ENCODE data around the gene SLC47A1. TPM values are rescaled to one million over a fixed set of nuclear protein-coding genes. Genes with fewer than 3 reads are reported as not detected.

The SLC47A1 gene
- total RNA-seq, 1 donor from 2014 or later, result 0.25 TPM

DNA sequence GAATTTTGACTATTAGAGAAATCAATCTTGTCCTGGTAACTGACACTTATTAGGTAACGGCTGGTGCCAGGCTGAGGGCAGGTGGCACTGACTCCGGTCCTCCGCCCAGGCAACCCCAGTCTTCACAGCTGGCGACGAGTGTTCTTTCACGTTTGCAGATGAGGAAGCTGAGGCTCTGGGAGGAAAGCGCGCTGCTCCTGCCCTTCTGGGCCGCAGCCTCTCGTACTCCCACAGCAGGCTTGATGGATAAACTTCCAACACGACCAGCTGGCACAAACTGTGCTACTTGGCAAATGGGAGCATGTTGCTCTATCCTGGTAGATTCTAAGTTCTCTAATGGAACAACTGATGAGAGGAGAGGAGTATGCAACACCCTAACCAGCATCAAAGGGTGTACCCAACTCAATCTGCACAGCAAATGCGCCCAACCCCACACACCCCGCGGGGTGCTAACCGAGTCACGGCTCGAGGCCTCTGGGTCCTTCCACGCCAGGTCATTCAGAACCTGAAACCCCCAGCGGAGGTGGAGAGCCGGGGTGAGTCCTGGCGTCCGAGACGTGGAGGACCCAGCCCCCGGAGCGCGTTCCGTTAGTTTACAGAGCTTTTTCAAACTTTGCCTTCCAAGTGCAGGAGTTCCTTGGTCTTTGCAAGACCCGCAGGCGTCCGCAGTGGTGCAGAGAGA is 477 bp upstream of the SLC47A1 start:
- intact Hi-C loops (cut with micrococcal nuclease), result no loop called here
- peaks cover 55% of the 10 kb centered on the region for H3K27me3 Mint-ChIP-seq (ENCODE audit: low read depth)
- H3K27ac Mint-ChIP-seq, result no peak overlapping the region
- no peaks in the 10 kb centered on the region for H3K9me3 Mint-ChIP-seq
- no peak overlapping the region for H3K4me3 Mint-ChIP-seq (ENCODE audit: low read depth)
- H3K36me3 Mint-ChIP-seq (ENCODE audit: low read depth), result no peaks in the 10 kb centered on the region
- peaks cover 5% of the 10 kb centered on the region for H3K4me1 Mint-ChIP-seq (ENCODE audit: low read depth)
- DNase-seq (ENCODE audit: low spot score), result no peak

DNA sequence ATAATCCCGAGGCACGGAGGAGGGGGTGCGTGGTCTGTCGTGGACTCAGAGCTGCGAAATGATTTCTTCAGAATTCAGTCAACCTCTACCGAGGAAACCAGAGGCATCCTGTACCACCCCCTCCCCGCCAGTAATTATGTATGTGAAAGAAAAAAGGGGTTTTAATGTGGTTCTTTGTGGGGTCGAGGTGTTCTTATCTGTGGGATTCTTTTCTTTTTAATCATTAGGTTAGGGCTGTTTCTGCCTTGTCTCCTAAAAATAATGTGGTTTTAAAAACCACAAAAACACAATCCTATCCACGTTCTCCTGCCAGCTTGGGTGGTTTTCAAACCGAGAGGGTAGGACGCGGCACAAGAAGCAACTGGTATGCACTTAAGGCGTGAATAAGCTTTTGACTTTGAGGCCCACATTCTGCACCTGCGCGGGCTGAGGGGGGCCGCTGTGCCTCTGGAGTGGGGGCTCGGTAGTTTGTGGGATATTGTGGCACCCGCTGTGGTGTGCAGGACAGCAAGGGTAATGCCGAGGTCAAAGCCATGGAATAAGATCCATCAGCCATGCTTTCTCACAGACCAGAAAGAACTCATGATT is 1.0 kb downstream of the SLC47A1 start:
- Mint-ChIP-seq H3K9me3 (no peaks in the 10 kb centered on the region), H3K4me3 (ENCODE audit: low read depth) (peak overlapping the region; percentile 13), H3K4me1 (ENCODE audit: low read depth) (peaks cover 5% of the 10 kb centered on the region), H3K27me3 (ENCODE audit: low read depth) (peaks cover 52% of the 10 kb centered on the region), H3K27ac (no peak overlapping the region), H3K36me3 (ENCODE audit: low read depth) (no peaks in the 10 kb centered on the region)
- intact Hi-C loops (cut with micrococcal nuclease), result no loop called here
- no peak for DNase-seq (ENCODE audit: low spot score)

DNA sequence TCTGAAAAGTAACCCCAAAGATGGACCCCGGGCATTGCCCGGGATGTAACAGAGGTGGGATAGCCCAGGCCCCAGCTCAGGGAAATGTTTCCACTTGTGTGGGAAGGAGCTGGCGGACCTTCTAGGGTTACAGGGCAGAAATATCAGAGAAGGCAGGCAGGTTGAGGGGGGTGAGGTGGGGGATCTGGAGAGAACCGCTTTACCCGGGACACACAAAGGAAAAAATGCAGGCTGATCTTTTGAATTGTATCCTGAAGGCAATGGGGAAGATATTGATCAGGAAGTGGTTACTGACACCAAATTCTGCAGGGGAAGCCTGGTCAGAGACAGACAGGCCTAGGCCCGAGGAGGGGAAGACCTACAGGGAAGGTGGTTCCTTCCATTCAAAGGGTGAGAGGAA is 3.5 kb downstream of the SLC47A1 start:
- peaks cover 49% of the 10 kb centered on the region for H3K27me3 Mint-ChIP-seq (ENCODE audit: low read depth)
- H3K4me3 Mint-ChIP-seq (ENCODE audit: low read depth), result no peak overlapping the region
- no peaks in the 10 kb centered on the region for H3K36me3 Mint-ChIP-seq (ENCODE audit: low read depth)
- H3K4me1 Mint-ChIP-seq (ENCODE audit: low read depth), result peaks cover 5% of the 10 kb centered on the region
- no peak for DNase-seq (ENCODE audit: low spot score)
- no peak overlapping the region for H3K27ac Mint-ChIP-seq
- intact Hi-C loops (cut with micrococcal nuclease), result no loop called here
- H3K9me3 Mint-ChIP-seq, result no peaks in the 10 kb centered on the region

DNA sequence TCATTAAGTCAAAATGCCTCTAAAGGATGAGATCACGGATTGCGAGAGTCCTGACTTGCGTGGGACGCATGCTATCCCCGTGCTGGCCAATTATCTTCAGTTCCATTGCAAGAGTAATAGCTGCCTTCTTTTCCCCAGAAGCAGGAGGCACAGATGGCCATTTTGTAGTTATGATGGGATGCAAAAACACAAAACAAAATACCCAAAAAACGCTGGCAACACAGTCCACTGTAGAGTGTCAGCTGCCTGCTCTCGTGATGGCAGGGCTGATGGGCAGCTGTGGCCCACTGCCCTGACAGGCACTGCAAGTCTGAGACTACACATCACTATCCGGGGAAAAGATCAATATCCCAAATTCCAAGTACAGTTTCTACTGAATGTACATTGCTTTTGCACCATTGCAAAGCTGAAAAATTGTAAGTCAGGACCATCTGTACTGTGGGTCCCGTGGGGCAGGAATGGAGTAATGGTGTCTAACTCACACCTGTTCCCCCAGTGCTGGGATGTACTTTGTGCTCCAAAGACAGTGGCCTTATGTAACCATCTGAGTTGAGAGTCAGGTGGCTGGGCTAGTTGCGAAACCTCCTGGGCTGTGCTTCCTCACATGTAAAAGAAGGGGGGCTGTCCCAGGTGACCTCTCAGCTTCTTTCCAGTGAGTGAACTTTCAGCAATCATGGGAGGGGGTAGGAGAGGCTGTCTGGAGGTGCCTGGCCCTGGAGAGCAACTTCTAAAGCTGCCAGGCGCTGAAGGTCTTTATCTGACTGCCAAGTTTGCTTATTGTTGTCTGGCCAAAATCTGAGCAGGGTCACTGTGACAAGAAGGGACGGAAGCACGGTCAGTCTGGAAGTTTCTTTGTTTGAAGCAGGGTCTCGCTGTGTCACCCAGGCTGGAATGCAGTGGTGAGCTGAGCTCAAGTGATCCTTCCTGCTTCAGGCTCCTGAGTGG is 4.7 kb downstream of the SLC47A1 start:
- Mint-ChIP-seq H3K4me3 (ENCODE audit: low read depth) (no peak overlapping the region), H3K27ac (no peak overlapping the region), H3K27me3 (ENCODE audit: low read depth) (peaks cover 39% of the 10 kb centered on the region), H3K9me3 (no peaks in the 10 kb centered on the region), H3K36me3 (ENCODE audit: low read depth) (no peaks in the 10 kb centered on the region), H3K4me1 (ENCODE audit: low read depth) (peaks cover 5% of the 10 kb centered on the region)
- DNase-seq (ENCODE audit: low spot score), result no peak
- intact Hi-C loops (cut with micrococcal nuclease), result no loop called here

DNA sequence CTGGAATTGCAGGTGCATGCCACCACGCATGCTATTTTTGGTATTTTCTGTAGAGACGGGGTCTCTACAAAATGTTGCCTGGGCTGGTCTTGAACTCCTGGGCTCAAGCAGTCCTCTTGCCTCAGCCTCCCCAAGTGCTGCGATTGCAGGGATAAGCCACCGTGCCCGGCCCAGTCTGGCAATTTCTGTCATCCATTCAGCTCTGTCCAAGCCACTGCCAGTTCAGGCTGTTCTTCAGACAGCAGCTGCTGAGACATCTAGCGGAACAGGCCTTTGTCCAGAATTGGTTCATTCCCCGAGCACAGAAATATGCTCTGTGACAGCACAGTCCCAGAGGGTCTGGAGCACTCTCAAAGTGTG is 5.4 kb downstream of the SLC47A1 start:
- Mint-ChIP-seq H3K36me3 (ENCODE audit: low read depth) (no peaks in the 10 kb centered on the region), H3K4me3 (ENCODE audit: low read depth) (no peak overlapping the region), H3K4me1 (ENCODE audit: low read depth) (peaks cover 5% of the 10 kb centered on the region), H3K9me3 (no peaks in the 10 kb centered on the region), H3K27ac (no peak overlapping the region), H3K27me3 (ENCODE audit: low read depth) (peaks cover 37% of the 10 kb centered on the region)
- intact Hi-C loops (cut with micrococcal nuclease), result no loop called here
- no peak for DNase-seq (ENCODE audit: low spot score)

DNA sequence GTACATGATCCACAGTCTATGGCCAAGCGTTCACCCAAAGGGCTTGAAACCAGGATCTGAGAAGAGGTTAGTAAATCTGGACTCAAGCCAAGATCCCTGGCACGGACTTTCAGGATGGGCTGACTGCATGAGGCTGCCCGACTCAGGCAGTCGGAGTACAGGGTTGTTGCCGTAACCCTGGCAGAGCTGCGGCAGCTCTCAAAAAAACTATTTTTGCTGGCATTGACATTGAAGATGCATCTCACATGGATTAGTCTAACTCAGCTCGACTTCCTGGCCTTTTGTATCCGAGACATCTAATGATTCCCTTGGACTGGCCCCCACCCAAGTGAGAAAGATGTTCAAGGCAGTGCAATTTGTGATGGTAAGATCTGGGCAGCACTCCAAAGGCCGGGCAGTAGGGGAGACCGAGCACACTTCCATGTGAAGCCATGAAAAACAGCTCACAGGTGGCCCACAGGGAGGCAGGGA is 6.2 kb downstream of the SLC47A1 start:
- Mint-ChIP-seq H3K36me3 (ENCODE audit: low read depth) (no peaks in the 10 kb centered on the region), H3K27me3 (ENCODE audit: low read depth) (peaks cover 32% of the 10 kb centered on the region), H3K9me3 (no peaks in the 10 kb centered on the region), H3K4me3 (ENCODE audit: low read depth) (no peak overlapping the region), H3K4me1 (ENCODE audit: low read depth) (no peaks in the 10 kb centered on the region), H3K27ac (no peak overlapping the region)
- intact Hi-C loops (cut with micrococcal nuclease), result no loop called here
- DNase-seq (ENCODE audit: low spot score), result no peak

GRCh38 chr17:19540706-19541370 is 7.2 kb downstream of the SLC47A1 start:
- Mint-ChIP-seq H3K36me3 (ENCODE audit: low read depth) (no peaks in the 10 kb centered on the region), H3K27me3 (ENCODE audit: low read depth) (peaks cover 29% of the 10 kb centered on the region), H3K9me3 (no peaks in the 10 kb centered on the region), H3K4me1 (ENCODE audit: low read depth) (no peaks in the 10 kb centered on the region), H3K4me3 (ENCODE audit: low read depth) (no peak overlapping the region), H3K27ac (no peak overlapping the region)
- no peak for DNase-seq (ENCODE audit: low spot score)
- intact Hi-C loops (cut with micrococcal nuclease), result no loop called here

DNA sequence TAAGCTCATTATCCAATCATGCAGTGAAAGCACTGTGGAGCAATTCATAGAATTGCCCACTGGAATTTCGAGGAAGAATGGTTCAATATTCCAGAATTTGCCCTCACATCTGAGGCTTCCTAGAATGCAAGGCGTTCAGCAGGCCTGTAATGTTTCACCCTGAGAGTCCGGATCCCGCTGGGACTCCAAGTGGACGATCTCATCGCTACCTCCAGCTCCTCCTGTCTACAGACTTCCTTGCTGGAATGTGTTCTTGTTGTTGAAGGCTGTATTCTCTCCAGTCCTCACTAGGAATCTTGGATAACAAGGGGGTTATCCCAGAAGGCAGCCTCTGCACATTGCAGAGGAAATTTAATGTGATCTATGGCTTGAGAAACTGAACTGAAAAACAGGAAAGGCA is 7.8 kb downstream of the SLC47A1 start:
- intact Hi-C loops (cut with micrococcal nuclease), result no loop called here
- Mint-ChIP-seq H3K27ac (no peak overlapping the region), H3K27me3 (ENCODE audit: low read depth) (peaks cover 29% of the 10 kb centered on the region), H3K4me1 (ENCODE audit: low read depth) (no peaks in the 10 kb centered on the region), H3K36me3 (ENCODE audit: low read depth) (no peaks in the 10 kb centered on the region), H3K9me3 (no peaks in the 10 kb centered on the region), H3K4me3 (ENCODE audit: low read depth) (no peak overlapping the region)
- DNase-seq (ENCODE audit: low spot score), result no peak

- Mint-ChIP-seq H3K27me3 (ENCODE audit: low read depth) (peaks cover 21% of the 10 kb centered on the region), H3K27ac (no peak overlapping the region), H3K9me3 (no peaks in the 10 kb centered on the region), H3K4me1 (ENCODE audit: low read depth) (no peaks in the 10 kb centered on the region), H3K4me3 (ENCODE audit: low read depth) (no peak overlapping the region), H3K36me3 (ENCODE audit: low read depth) (no peaks in the 10 kb centered on the region)
- intact Hi-C loops (cut with micrococcal nuclease), result no loop called here
- no peak for DNase-seq (ENCODE audit: low spot score)
These were observed 8.6 kb downstream of the SLC47A1 start for GRCh38 chr17:19542247-19542646.

DNA sequence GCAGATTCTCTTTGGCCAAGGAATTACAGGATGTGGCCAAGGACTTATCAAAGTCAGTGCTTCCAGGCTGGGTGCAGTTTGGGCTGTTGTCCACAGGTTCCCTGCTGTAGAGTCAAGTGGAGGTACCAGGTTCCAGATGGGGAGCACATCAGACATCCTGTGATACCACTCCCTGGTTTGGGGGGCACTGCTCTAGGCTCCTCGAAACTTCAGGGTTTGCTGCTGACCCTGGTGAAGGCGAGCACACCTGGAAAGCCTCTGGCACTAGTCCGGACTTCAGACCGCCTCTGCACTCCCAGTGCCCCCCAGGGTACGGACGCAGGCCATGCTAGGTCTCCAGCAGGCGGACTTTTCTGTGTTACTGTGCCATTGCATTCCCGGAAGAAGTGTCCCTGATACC is 10.7 kb downstream of the SLC47A1 start:
- Mint-ChIP-seq H3K27me3 (ENCODE audit: low read depth) (peaks cover 13% of the 10 kb centered on the region), H3K36me3 (ENCODE audit: low read depth) (no peaks in the 10 kb centered on the region), H3K9me3 (no peaks in the 10 kb centered on the region), H3K27ac (no peak overlapping the region), H3K4me3 (ENCODE audit: low read depth) (no peak overlapping the region), H3K4me1 (ENCODE audit: low read depth) (no peaks in the 10 kb centered on the region)
- DNase-seq (ENCODE audit: low spot score), result no peak
- intact Hi-C loops (cut with micrococcal nuclease), result no loop called here

DNA sequence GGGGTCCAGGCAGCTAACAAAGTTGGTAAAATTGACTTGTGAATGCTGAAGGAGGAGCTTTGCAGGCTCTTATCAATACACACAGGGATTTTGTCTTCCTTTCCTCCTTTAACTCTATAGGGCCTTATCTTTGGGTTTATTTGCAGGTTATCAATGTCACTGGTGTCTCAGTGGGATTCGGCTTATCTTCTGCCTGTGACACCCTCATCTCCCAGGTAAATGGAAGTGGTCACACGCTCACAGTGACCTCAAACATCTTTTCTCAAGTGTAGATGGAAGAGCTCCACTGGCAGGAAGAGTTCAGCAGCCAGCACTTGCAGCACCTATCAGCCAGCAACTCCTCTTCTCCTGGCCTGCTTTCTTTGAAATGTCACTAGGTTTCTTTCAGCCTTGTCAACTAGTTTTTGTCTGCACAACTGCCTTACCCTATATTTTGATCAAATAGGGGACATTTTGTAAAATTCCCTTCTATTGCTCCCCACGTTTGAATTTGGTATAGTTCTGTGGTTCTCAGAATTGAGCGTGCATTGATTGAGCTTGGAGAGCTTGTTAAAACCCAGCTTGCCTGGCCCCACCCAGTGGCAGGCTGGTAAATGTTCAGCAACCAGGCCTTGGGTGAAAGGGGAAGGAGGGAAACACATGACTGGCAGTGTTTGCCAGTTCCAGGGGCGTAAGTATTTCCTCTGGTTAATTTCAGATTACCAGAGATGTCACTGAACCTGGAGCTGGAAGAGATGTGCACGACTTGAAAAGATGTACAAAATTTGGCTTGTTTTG is 12.8 kb downstream of the SLC47A1 start:
- intact Hi-C loops (cut with micrococcal nuclease), result no loop called here
- Mint-ChIP-seq H3K27ac (no peak overlapping the region), H3K4me3 (ENCODE audit: low read depth) (no peak overlapping the region), H3K27me3 (ENCODE audit: low read depth) (peaks cover 8% of the 10 kb centered on the region), H3K9me3 (no peaks in the 10 kb centered on the region), H3K4me1 (ENCODE audit: low read depth) (no peaks in the 10 kb centered on the region), H3K36me3 (ENCODE audit: low read depth) (no peaks in the 10 kb centered on the region)
- no peak for DNase-seq (ENCODE audit: low spot score)
